ENCODE results near the gene MAML2. TPM values are rescaled to one million over a fixed set of nuclear protein-coding genes. Genes with fewer than 3 reads are reported as not detected.

MAML2 gene
- total and polyA plus RNA-seq, 2 of the 13 experiments (the other 11 are each of a cell fraction or from before 2014, with no cell fraction given), result 2.3 to 25.9 TPM

DNA sequence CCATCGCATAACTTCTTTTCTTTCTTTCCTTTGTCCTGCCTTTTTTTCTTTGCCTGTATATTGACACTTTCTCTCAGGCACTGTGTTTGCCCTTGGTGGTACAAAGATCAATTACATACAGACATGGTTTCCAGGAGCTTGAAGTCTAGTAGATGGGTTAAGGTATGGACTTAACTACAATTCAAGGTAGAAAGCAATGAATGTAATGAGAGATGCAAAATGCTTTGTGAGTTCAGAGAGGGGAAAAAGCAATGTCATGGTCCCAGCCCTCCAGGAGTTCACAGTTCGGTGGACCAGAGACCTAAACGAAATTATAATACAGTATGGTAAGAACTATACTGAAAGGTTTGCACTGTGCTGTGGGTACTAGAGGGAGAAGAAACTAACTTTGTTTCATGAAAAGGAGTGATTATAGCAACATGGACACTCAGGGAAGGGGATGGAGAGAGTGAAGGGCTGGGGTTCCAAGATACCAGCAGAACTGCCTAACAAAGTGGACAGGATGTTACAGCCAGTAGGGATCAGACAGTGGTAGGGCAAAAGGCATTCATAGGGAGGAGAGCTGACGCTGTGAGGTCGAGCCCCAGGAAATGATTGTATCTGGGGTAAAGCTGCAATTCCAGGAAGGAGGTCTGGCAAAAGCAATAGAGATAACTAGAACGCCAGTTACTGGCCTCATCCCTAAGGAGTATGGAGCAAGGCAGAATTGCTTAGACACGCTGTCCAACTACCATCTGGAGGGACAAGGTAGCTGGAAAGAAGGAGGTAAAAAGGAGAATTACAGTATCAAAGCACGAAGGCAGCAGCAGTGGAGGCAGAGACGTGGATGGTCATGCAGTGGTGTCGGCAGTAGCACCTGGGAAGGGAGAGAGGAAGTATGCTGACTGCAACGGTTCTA, 260.7 kb downstream of the MAML2 start:
- ChIA-PET POLR2A (interaction anchor here (1.0 kb wide), 1 partner anchor 10 kb away, joined by 3 read pairs; no protein-coding TSS in a partner anchor), CTCF (ENCODE audit: low intra/inter-chr PET ratio, low total read pairs) (no interaction called here)
- FAIRE-seq (peak; percentile 72), ATAC-seq (peak; percentile 91), DNase-seq (ENCODE audit: low spot score) (peak; percentile 83)
- Histone ChIP-seq H3K79me2 (ENCODE audit: insufficient read depth, low read length) (no peaks in the 10 kb centered on the region), H3K4me2 (ENCODE audit: low read depth, low read length) (peak overlapping the region; percentile 54), H3K9ac (ENCODE audit: insufficient read depth, low read depth, low read length) (peak overlapping the region; percentile 32), H2AFZ (ENCODE audit: low read length) (no peak overlapping the region), H3K4me1 (ENCODE audit: insufficient read depth, low read length) (peaks cover 34% of the 10 kb centered on the region), H3K27me3 (ENCODE audit: control insufficient read depth in 1 of 2, insufficient read depth in 2 of 2, low read length in 2 of 2) (no peaks in the 10 kb centered on the region), H3K27ac (ENCODE audit: extremely low read length, insufficient read depth, low read length) (peak overlapping the region; percentile 72), H4K20me1 (ENCODE audit: insufficient read depth, low read length) (no peaks in the 10 kb centered on the region), H3K9me3 (ENCODE audit: low read length) (no peaks in the 10 kb centered on the region), H3K4me3 (replicated peaks in 1 of 3; ENCODE audit: insufficient read depth in 1 of 3, low read depth in 2 of 3, low read length in 3 of 3) (0 out of 6 replicates have a peak overlapping the region, but pooled peaks of 1 of the 3 experiments have one; percentile 1), H3K36me3 (replicated peaks in 1 of 2; ENCODE audit: control insufficient read depth in 1 of 2, insufficient read depth in 2 of 2, low read length in 2 of 2) (peaks cover 10 to 11% of the 10 kb centered on the region in 2 experiments; a peak in 4 of 5 replicates)
- no TSS peak for BruUV-seq (replicated peaks)
- in situ Hi-C loops (cut with HindIII; ENCODE audit: extremely low pct_ligation_motif_present, low pct_unique_long_range_greater_than_20kb), result no loop called here
- 67% methylated on average over 11 of the region's 11 CpGs for WGBS (ENCODE audit: low lambda C conversion rate)
- intact Hi-C loops (cut with micrococcal nuclease; ENCODE audit: unreplicated experiment), result no loop called here
- TF ChIP-seq PHF21A (CRISPR knock-in tag; IDR thresholded peaks at IDR 0.05) (0 out of 2 replicates have a peak, but pooled peaks have one; percentile 47), MED1 (CRISPR knock-in tag; IDR thresholded peaks at IDR 0.05) (0 out of 2 replicates have a peak, but pooled peaks have one; percentile 13), REPIN1 (CRISPR knock-in tag; IDR thresholded peaks at IDR 0.05; ENCODE audit: borderline replicate concordance, low read depth) (peak; percentile 41; the same call in 1 of the 2 replicates), ZBTB38 (CRISPR knock-in tag; IDR thresholded peaks at IDR 0.05) (peak; percentile 56; the same call in 1 of the 2 replicates), SAP130 (CRISPR knock-in tag; IDR thresholded peaks at IDR 0.05; ENCODE audit: low read depth) (peak; percentile 43), PAX8 (CRISPR knock-in tag; IDR thresholded peaks at IDR 0.05; ENCODE audit: borderline replicate concordance) (0 out of 2 replicates have a peak, but pooled peaks have one; percentile 34), ZFP62 (CRISPR knock-in tag; IDR thresholded peaks at IDR 0.05) (no peak), ZMYM2 (CRISPR knock-in tag; IDR thresholded peaks at IDR 0.05) (0 out of 2 replicates have a peak, but pooled peaks have one; percentile 30), HNF4G (IDR thresholded peaks at IDR 0.05; ENCODE audit: borderline replicate concordance, low read depth, low read length) (peak; percentile 33; the same call in 1 of the 2 replicates), HNF4G (CRISPR knock-in tag; IDR thresholded peaks at IDR 0.05; ENCODE audit: borderline replicate concordance, low read depth) (no peak), ARID3A (IDR thresholded peaks at IDR 0.05; ENCODE audit: low read depth, low read length) (peak; percentile 73), FOXO1 (CRISPR knock-in tag; IDR thresholded peaks at IDR 0.05) (no peak), ZNF710 (CRISPR knock-in tag; IDR thresholded peaks at IDR 0.05; ENCODE audit: borderline replicate concordance) (peak; percentile 98), NFE2L2 (IDR thresholded peaks at IDR 0.05; ENCODE audit: low read length) (peak; percentile 56; the same call in 1 of the 2 replicates), MIXL1 (CRISPR knock-in tag; IDR thresholded peaks at IDR 0.05) (peak; percentile 76; the same call in 1 of the 2 replicates), SETDB1 (CRISPR knock-in tag; IDR thresholded peaks at IDR 0.05; ENCODE audit: borderline replicate concordance) (no peak), PPARG (CRISPR knock-in tag; conservative IDR thresholded peaks at IDR 0.05) (0 out of 2 replicates have a peak, but pooled peaks have one; percentile 19)
- TF ChIP-seq, protein P1, sequence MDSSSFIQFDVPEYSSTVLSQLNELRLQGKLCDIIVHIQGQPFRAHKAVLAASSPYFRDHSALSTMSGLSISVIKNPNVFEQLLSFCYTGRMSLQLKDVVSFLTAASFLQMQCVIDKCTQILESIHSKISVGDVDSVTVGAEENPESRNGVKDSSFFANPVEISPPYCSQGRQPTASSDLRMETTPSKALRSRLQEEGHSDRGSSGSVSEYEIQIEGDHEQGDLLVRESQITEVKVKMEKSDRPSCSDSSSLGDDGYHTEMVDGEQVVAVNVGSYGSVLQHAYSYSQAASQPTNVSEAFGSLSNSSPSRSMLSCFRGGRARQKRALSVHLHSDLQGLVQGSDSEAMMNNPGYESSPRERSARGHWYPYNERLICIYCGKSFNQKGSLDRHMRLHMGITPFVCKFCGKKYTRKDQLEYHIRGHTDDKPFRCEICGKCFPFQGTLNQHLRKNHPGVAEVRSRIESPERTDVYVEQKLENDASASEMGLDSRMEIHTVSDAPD (CRISPR knock-in tag; IDR thresholded peaks at IDR 0.05), result peak; percentile 77
